Parathyroid adenoma (tissue), 2 donors: ENCODE measurements around the gene CLNK.

Experiments
- H2AFZ ChIP-seq: fragments of 300-600 bp; sonication (generic); one replicate; pipeline ENCODE4 v1.7.0; 2017; ENCODE audit warnings: antibody characterized with exemption, mild to moderate bottlenecking
- H3K27ac ChIP-seq: fragments of 300-600 bp; sonication (generic); one replicate; pipeline ENCODE4 v1.7.0; 2017
- H3K27me3 ChIP-seq: fragments of 300-600 bp; sonication (generic); one replicate; pipeline ENCODE4 v1.7.0; 2017; ENCODE audit warnings: low read length; ENCODE audit not compliant: control insufficient read depth, insufficient read depth
- H3K36me3 ChIP-seq: fragments of 300-600 bp; sonication (generic); one replicate; pipeline ENCODE4 v1.7.0; 2017; ENCODE audit warnings: low read length; ENCODE audit not compliant: control insufficient read depth, insufficient read depth
- H3K4me1 ChIP-seq: fragments of 300-600 bp; sonication (generic); one replicate; pipeline ENCODE4 v1.7.0; 2017; ENCODE audit warnings: control low read depth
- H3K4me2 ChIP-seq: fragments of 300-600 bp; sonication (generic); one replicate; pipeline ENCODE4 v1.7.0; 2017; ENCODE audit warnings: low read length
- H3K4me3 ChIP-seq: fragments of 300-600 bp; sonication (generic); one replicate; pipeline ENCODE4 v1.7.0; 2017; ENCODE audit warnings: low read depth, low read length
- H3K79me2 ChIP-seq: fragments of 300-600 bp; sonication (generic); one replicate; pipeline ENCODE4 v1.7.0; 2017; ENCODE audit warnings: control low read depth
- H3K9ac ChIP-seq: fragments of 300-600 bp; sonication (generic); one replicate; pipeline ENCODE4 v1.7.0; 2017; ENCODE audit warnings: mild to moderate bottlenecking
- H3K9me3 ChIP-seq: fragments of 300-600 bp; sonication (generic); one replicate; pipeline ENCODE4 v1.7.0; 2017; ENCODE audit warnings: low read length; ENCODE audit not compliant: control insufficient read depth
- TF ChIP-seq, protein P1 (sequence below): fragments of 300-600 bp; sonication (generic); IDR thresholded peaks from one replicate; pipeline ENCODE4 v1.7.0; 2017; ENCODE audit warnings: antibody characterized with exemption, mild to moderate bottlenecking
- donor health status: primary hyperparathyroidism.

Gene CLNK

DNA sequence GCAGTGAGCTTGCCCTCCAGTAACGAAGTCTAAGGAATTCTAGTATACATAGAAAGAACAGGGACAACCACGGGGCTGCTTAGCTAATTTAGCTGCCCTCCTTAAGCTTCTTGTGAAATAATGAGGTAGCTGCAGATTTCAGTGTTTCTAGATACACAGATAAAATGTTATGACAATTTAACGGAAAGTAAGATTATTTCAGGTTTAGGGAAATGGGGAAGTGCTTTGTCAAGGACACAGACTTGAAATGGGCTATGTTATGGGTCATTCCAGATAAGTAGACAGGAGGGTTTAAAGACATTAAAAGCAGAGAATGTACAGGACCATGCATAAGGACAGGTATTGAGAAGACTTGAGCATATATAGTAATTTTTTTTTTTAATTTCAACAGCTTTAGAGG lies 193.2 kb downstream of the CLNK start:
- Histone ChIP-seq H3K27me3 (no peaks in the 10 kb centered on the region), H3K79me2 (no peaks in the 10 kb centered on the region), H2AFZ (no peak overlapping the region), H3K36me3 (no peaks in the 10 kb centered on the region), H3K27ac (no peak overlapping the region), H3K9ac (no peak overlapping the region), H3K4me3 (no peak overlapping the region), H3K9me3 (no peaks in the 10 kb centered on the region), H3K4me1 (no peaks in the 10 kb centered on the region), H3K4me2 (no peak overlapping the region)
- TF ChIP-seq, protein P1, sequence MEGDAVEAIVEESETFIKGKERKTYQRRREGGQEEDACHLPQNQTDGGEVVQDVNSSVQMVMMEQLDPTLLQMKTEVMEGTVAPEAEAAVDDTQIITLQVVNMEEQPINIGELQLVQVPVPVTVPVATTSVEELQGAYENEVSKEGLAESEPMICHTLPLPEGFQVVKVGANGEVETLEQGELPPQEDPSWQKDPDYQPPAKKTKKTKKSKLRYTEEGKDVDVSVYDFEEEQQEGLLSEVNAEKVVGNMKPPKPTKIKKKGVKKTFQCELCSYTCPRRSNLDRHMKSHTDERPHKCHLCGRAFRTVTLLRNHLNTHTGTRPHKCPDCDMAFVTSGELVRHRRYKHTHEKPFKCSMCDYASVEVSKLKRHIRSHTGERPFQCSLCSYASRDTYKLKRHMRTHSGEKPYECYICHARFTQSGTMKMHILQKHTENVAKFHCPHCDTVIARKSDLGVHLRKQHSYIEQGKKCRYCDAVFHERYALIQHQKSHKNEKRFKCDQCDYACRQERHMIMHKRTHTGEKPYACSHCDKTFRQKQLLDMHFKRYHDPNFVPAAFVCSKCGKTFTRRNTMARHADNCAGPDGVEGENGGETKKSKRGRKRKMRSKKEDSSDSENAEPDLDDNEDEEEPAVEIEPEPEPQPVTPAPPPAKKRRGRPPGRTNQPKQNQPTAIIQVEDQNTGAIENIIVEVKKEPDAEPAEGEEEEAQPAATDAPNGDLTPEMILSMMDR: no peak

DNA sequence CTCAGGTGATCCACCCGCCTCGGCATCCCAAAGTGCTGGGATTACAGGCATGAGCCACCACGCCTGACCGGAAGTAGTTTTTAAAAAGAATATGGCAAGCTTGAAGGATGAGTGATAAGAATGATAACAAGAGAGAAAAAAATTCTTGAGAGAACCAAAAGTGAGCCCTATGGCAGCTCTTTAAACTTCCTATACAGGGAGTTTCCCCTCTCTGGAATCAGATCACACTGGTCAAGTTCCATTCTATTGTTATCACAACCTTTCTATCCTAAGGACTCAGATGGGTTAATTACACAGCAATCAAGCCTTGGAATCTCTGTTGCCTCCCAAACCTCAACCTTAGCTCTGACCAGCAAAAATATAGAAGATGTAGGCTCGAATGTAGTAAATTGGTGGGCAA lies 193.6 kb downstream of the CLNK start:
- Histone ChIP-seq H3K9ac (no peak overlapping the region), H3K4me3 (no peak overlapping the region), H3K36me3 (no peaks in the 10 kb centered on the region), H3K79me2 (no peaks in the 10 kb centered on the region), H3K27me3 (no peaks in the 10 kb centered on the region), H3K4me1 (no peaks in the 10 kb centered on the region), H3K27ac (no peak overlapping the region), H3K4me2 (no peak overlapping the region), H3K9me3 (no peaks in the 10 kb centered on the region), H2AFZ (no peak overlapping the region)
- TF ChIP-seq, protein P1: no peak

DNA sequence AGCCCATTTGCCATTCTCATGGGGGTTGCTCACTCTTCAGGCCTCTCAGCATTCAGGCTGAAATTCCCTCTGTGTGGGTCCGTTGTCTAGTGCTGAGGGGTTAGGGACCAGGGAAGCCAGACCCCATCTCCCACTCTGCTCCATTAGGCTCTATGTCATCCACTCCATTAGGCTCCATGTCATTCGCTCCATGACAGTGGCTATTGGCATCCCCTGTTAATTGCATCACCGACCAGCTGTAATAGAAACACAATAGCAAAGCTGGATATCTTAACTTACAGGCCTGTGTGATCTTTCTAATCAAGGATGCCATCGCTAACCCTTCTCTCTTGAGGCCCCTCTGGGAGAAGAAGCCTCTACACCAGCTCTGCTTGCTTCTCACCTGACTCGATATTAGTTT lies 201.7 kb downstream of the CLNK start:
- no peaks in the 10 kb centered on the region for H3K27me3 ChIP-seq
- no peaks in the 10 kb centered on the region for H3K4me1 ChIP-seq
- H3K79me2 ChIP-seq: no peaks in the 10 kb centered on the region
- no peak overlapping the region for H3K4me2 ChIP-seq
- H3K4me3 ChIP-seq: no peak overlapping the region
- no peak overlapping the region for H3K9ac ChIP-seq
- no peaks in the 10 kb centered on the region for H3K9me3 ChIP-seq
- H2AFZ ChIP-seq: no peak overlapping the region
- H3K36me3 ChIP-seq: no peaks in the 10 kb centered on the region
- no peak overlapping the region for H3K27ac ChIP-seq
- TF ChIP-seq, protein P1: no peak

DNA sequence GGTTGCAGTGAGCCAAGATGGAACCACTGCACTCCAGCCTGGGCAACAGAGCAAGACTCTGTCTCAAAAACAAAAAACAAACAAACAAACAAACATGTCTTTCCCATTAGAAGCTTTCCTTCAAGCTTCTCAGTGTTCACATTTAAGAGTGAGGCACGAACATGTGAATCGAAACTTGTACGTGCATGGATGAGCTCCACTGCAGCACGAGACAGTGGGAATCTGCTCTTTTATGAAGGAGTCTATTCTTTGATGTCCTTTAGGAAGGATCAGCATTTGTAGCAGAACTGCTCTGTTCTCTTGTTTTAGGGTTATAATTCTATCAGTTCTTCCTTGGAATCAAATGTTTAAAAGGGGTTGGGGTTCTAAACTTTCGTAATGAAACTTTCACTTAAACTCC lies 204.0 kb downstream of the CLNK start:
- Histone ChIP-seq H3K4me3 (no peak overlapping the region), H3K4me1 (no peaks in the 10 kb centered on the region), H3K9ac (no peak overlapping the region), H3K9me3 (no peaks in the 10 kb centered on the region), H3K27ac (no peak overlapping the region), H3K79me2 (no peaks in the 10 kb centered on the region), H3K36me3 (no peaks in the 10 kb centered on the region), H2AFZ (no peak overlapping the region), H3K27me3 (no peaks in the 10 kb centered on the region), H3K4me2 (no peak overlapping the region)
- TF ChIP-seq, protein P1: no peak

DNA sequence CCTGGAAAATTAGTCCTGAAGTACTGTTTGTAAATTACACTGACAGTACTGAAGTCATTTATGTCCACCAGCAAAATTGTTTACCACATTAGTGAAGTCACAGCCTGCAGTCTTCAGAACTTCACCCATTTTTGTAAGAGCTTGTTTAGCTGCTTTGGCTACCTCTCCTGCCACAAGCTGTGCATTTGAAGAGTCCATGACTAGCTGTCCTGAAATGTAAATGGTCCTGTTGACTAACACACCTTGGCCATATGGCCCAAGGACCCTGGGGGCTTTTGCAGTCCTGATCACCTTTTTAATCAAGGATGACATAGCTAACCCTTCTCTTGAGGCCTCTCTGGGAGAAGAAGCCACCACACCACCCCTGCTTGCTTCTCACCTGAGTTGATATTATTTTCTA lies 205.9 kb downstream of the CLNK start:
- Histone ChIP-seq H3K9me3 (no peaks in the 10 kb centered on the region), H3K27ac (no peak overlapping the region), H3K36me3 (no peaks in the 10 kb centered on the region), H3K27me3 (no peaks in the 10 kb centered on the region), H2AFZ (no peak overlapping the region), H3K79me2 (no peaks in the 10 kb centered on the region), H3K4me2 (no peak overlapping the region), H3K4me3 (no peak overlapping the region), H3K9ac (no peak overlapping the region), H3K4me1 (no peaks in the 10 kb centered on the region)
- TF ChIP-seq, protein P1: no peak
